Esophagus squamous epithelium (tissue), 4 donors: ENCODE results near the gene UBL4A.

Source experiments
- POLR2A ChIP-seq, 4 donors: fragments of 450-650 bp; IDR thresholded peaks; one replicate each; pipeline ENCODE4 v1.6.1; 2017; ENCODE audit warnings: antibody characterized with exemption in 4 of 4, mild to moderate bottlenecking in 4 of 4, moderate library complexity in 3 of 4
- TF ChIP-seq, protein P1 (sequence below), 6 experiments: fragments of 450-650 bp in 4 of 6; fragments of 200-600 bp in 2 of 6; sonication (generic) in 2 of 6; IDR thresholded peaks; one replicate each; pipeline ENCODE4 v1.5.1; 2016 to 2019; ENCODE audit warnings: antibody characterized with exemption in 6 of 6, mild to moderate bottlenecking in 4 of 6, moderate library complexity in 4 of 6

DNA sequence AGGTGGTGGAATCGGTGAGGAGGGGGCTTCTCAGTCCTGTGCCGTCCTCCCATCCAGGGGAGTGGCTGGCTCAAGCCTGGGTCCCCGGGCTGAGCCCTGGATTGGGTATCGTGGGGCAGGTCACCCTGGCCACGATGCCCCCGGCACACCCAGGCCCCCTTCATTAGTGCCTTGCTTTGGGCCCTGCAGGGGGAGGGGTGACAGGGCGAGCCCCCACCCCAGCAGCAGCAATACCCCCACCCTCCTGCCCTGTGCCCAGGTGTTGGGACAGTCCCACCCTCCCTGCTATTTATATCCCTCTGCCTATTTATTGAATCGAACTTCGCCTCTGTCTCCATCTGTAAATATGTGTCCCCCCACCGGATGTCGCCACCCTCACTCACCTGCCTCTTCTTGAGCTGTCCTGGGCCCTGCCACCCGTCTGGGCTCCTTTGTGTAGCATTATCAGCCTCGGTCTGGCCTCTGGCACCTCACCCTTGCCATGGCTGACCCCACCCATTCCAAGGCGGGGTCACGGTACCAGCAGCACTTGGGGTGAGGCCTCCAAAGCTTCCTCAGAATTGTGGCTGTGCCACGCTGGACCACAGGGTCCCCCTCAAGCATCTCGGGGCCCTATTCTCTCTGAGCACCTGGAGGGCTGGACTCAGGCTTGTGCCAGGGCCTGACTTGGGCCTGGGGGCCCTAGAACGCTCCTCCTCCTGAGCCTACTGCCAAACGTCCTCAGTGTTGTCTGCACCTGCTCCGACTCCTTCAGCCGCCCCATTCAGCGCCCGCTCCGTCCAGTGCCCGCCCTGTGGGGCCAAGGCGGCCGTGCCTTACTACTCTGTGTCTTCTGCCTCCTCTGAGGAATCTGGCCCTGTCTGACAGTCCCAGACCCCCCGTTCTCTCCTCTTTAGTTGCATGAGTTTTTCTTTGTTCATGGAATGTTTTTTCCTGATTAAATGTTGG is 13.5 kb downstream of the UBL4A start:
- TF ChIP-seq, protein P1, sequence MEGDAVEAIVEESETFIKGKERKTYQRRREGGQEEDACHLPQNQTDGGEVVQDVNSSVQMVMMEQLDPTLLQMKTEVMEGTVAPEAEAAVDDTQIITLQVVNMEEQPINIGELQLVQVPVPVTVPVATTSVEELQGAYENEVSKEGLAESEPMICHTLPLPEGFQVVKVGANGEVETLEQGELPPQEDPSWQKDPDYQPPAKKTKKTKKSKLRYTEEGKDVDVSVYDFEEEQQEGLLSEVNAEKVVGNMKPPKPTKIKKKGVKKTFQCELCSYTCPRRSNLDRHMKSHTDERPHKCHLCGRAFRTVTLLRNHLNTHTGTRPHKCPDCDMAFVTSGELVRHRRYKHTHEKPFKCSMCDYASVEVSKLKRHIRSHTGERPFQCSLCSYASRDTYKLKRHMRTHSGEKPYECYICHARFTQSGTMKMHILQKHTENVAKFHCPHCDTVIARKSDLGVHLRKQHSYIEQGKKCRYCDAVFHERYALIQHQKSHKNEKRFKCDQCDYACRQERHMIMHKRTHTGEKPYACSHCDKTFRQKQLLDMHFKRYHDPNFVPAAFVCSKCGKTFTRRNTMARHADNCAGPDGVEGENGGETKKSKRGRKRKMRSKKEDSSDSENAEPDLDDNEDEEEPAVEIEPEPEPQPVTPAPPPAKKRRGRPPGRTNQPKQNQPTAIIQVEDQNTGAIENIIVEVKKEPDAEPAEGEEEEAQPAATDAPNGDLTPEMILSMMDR (IDR thresholded peaks at IDR 0.05) = no peak
- no peak for TF ChIP-seq POLR2A (IDR thresholded peaks at IDR 0.05)
